SH-SY5Y (cell line): ENCODE measurements around the gene TM7SF2.

Experiments used
- GATA2 ChIP-seq: IDR thresholded peaks from 2 replicates; pipeline ENCODE4 v1.6.1; 2011; ENCODE audit warnings: mild to moderate bottlenecking, low read depth, low read length
- GATA3 ChIP-seq: IDR thresholded peaks from 2 replicates; pipeline ENCODE4 v1.6.1; 2011; ENCODE audit warnings: low read depth, mild to moderate bottlenecking, low read length, moderate library complexity

DNA sequence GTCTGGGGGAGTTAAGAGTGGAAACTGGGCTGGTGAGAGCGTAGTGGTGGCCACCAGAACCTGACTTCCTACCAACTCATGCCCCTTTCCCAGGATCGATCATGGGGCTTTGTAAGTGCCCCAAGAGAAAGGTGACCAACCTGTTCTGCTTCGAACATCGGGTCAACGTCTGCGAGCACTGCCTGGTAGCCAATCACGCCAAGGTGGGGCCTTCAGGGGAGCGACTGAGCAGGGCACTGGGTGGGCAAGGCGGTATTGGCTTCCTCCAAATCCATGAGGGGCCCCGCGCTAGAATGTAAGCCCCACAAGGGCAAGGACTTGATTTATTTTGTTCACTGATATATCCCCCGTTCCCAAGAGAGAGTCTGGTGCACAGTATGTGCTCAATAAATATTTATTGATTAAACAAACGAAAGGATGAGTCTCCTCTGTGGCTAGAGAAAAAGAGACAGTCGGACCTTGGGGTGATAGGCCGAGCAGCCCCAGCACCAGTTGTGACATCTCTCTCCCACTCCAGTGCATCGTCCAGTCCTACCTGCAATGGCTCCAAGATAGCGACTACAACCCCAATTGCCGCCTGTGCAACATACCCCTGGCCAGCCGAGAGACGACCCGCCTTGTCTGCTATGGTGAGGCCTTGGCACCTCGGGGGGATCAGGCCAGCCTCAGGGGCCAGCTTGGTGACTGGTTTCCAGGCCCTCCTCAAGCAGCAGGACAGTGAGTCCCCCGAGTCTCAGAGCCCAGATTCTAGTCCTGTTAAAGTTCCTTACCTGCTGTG, 26.9 kb upstream of the TM7SF2 start:
- TF ChIP-seq GATA3 (no peak), GATA2 (no peak)
